Fibroblast of the aortic adventitia (primary cell): ENCODE results near the gene LRRC23. TPM values are rescaled to one million over a fixed set of nuclear protein-coding genes. Genes with fewer than 3 reads are reported as not detected.

Experiments used
- DNase-seq: peaks from one replicate; pipeline ENCODE4 v3.0.0-alpha.2; 2010; ENCODE audit warnings: low read depth
- H3K4me3 ChIP-seq: 2 replicates; pipeline ENCODE4 v1.5.1; 2011; ENCODE audit warnings: low read depth, mild to moderate bottlenecking, control low read depth, low read length, moderate library complexity
- total RNA-seq: library from RNA; depleted of rRNA; stranded (reverse); fragments of >200 nt; gene quantifications from 2 replicates; pipeline ENCODE4 v1.2.3, GENCODE V29; 2012; ENCODE audit warnings: low replicate concordance
- TF ChIP-seq, protein P1 (sequence below): IDR thresholded peaks from 2 replicates; pipeline ENCODE4 v1.5.1; 2011; ENCODE audit warnings: mild to moderate bottlenecking, low read length, control low read depth, inconsistent platforms; ENCODE audit not compliant: insufficient read depth

The LRRC23 gene, protein sequence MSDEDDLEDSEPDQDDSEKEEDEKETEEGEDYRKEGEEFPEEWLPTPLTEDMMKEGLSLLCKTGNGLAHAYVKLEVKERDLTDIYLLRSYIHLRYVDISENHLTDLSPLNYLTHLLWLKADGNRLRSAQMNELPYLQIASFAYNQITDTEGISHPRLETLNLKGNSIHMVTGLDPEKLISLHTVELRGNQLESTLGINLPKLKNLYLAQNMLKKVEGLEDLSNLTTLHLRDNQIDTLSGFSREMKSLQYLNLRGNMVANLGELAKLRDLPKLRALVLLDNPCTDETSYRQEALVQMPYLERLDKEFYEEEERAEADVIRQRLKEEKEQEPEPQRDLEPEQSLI
- 7.0 and 62.6 TPM in 2 replicates for total RNA-seq

DNA sequence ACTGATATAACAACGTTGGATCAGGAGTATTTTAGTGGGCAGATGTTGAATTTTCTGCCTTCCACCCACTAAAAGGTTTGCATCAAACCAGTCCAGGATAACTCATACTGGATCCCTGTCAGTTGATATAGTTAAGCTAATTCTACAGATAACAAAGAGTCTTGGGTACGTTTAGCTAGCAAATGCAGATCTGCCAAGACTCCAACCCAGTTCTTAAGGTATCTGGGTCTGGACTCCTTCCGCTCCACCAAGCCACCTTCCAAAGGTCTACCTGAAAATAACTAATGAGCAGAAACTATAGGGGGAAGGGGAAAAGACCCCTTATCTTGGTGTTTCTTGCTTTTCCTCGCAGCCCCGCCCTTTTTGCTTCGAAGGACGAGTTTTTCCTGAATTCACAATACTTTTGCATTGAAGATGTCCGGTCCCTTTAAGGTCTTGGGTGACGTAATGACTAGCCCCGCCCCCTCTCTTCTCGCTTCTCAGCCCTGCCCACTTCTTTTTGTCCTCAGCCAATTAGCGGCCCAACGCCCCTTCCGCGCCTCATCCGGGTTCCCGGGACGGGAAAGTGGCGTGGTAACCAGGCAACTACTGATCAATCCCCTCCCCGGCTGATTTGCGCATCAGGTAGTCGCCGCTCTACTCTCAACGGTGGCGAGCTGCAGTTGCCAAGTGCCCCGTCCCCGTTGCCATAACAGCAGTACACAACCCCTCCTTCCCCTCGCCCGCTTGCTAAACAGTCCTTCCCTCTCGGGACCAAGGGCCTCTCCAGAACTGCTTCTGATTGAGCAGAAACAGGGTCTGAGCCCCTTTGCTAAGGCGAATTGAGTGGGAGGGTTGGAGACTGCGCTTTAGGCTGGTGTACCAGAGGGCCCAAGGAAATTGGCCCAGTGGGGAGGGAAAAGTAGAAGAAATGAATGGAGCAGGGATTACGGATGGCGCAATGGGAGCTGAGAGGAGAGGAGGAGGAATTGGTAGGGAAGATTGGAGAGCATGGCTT lies at the start of gene LRRC23:
LRRC23 (plus strand) TSS at position 543 of the 997 bp plus-strand sequence. CDS start 812 bp downstream, outside the sequence.
- H3K4me3 ChIP-seq = peak within 1 kb of the TSS; percentile 76
- TF ChIP-seq, protein P1, sequence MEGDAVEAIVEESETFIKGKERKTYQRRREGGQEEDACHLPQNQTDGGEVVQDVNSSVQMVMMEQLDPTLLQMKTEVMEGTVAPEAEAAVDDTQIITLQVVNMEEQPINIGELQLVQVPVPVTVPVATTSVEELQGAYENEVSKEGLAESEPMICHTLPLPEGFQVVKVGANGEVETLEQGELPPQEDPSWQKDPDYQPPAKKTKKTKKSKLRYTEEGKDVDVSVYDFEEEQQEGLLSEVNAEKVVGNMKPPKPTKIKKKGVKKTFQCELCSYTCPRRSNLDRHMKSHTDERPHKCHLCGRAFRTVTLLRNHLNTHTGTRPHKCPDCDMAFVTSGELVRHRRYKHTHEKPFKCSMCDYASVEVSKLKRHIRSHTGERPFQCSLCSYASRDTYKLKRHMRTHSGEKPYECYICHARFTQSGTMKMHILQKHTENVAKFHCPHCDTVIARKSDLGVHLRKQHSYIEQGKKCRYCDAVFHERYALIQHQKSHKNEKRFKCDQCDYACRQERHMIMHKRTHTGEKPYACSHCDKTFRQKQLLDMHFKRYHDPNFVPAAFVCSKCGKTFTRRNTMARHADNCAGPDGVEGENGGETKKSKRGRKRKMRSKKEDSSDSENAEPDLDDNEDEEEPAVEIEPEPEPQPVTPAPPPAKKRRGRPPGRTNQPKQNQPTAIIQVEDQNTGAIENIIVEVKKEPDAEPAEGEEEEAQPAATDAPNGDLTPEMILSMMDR = no peak
- DNase-seq = peak; percentile 93

DNA sequence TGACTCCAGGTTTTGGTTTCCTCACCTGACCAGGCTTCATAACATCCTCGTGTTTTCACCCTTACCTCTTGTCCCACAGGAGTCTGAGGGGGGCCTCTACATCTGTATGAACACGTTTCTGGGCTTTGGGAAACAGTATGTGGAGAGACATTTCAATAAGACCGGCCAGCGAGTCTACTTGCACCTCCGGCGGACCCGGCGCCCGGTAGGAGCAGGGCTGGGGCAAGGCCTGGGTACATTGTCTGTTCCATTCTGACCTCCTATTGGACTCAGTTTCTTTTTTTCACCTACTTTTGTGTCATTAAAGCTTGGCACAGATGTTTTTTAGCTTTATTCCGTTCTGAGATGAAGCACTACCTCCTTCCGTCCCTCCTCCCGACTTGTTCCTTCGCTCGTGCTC lies 49.3 kb upstream of the LRRC23 start:
- TF ChIP-seq, protein P1 = no peak
- H3K4me3 ChIP-seq = no peak overlapping the region
- DNase-seq = no peak

DNA sequence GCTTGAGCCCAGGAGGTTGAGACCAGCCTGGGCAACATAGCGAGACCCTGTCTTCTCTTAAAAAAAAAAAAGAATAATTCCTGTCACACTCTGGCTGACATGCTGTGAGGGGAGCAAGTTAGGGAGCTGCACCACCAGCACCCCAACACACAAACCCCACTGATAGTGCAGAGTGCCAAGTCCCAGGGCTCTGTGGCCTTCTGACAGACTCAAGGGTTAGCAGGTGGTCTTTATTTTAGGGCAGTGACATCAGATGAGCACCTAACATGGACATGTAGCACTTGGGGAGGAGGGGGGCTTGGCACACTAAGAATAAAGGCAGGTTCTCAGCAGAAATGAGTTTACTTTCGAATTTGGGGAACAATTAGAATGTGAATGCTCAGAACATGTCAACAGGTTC lies 45.8 kb upstream of the LRRC23 start:
- H3K4me3 ChIP-seq = no peak overlapping the region
- TF ChIP-seq, protein P1 = no peak
- DNase-seq = no peak

DNA sequence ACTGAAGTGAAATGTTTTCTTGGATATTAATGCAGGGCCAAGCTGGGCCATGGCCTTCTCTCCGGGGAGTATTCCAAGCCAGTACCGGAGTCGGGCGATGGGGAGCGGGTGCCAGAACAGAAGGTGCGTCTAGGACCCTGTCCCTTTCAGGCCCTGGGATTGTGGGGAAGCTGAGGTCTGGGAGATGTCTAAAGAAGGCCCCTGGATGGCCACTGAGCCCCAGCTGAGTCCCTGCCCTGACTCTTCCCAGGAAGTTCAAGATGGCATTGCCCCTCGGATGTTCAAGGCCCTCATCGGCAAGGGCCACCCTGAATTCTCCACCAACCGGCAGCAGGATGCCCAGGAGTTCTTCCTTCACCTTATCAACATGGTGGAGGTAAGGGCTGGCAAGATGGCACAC lies 44.5 kb upstream of the LRRC23 start:
- DNase-seq = no peak
- no peak overlapping the region for H3K4me3 ChIP-seq
- TF ChIP-seq, protein P1 = no peak

DNA sequence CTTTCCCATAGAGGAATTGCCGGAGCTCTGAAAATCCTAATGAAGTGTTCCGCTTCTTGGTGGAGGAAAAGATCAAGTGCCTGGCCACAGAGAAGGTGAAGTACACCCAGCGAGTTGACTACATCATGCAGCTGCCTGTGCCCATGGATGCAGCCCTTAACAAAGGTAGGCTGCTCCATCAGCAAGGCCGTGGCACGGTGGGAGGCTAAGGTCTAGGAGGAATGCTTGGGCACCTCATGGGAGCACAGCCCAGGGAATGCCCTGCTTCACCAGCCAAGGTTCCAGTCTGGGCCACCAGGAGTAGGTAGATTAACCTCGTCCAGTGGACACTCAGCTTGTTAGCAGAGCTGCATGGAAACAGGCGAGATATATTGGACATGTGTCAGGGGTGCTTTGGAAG lies 43.7 kb upstream of the LRRC23 start:
- DNase-seq = no peak
- TF ChIP-seq, protein P1 = no peak
- no peak overlapping the region for H3K4me3 ChIP-seq

DNA sequence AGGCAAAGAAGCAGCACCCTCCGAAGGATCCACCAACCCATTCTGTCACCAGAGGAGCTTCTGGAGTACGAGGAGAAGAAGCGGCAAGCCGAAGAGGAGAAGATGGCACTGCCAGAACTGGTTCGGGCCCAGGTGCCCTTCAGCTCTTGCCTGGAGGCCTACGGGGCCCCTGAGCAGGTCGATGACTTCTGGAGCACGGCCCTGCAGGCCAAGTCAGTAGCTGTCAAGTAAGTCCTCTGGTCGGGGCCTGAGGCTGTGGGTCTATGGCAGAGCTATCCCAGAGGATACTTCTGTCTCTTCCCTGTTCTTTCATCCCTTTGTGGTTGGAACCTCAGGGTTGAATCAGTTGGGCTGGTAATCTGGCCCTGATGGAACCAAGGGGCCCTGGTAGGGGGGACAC lies 43.2 kb upstream of the LRRC23 start:
- TF ChIP-seq, protein P1 = no peak
- no peak for DNase-seq

More for the DNA sequence above, 43.2 kb upstream of the LRRC23 start:
- no peak overlapping the region for H3K4me3 ChIP-seq
